Epithelial cell of esophagus (primary cell): ENCODE data around the gene LNP1.
"Not testable (repeated sequence)": the region's sequence is repeated elsewhere in the genome, so short reads cannot be mapped to it uniquely, and the experiment has no call there.

Experiments
- DNase-seq: peaks from one replicate; pipeline ENCODE4 v3.0.0; 2010; ENCODE audit warnings: low read depth
- H3K4me3 ChIP-seq: 2 replicates; pipeline ENCODE4 v1.5.1; 2011; ENCODE audit warnings: mild to moderate bottlenecking, low read length, control low read depth
- TF ChIP-seq, protein P1 (sequence below): IDR thresholded peaks from 2 replicates; pipeline ENCODE4 v1.5.1; 2011; ENCODE audit warnings: low read depth, mild to moderate bottlenecking, low read length, control low read depth, inconsistent platforms; ENCODE audit not compliant: insufficient read depth; ENCODE audit errors: missing control alignments

The LNP1 gene

DNA sequence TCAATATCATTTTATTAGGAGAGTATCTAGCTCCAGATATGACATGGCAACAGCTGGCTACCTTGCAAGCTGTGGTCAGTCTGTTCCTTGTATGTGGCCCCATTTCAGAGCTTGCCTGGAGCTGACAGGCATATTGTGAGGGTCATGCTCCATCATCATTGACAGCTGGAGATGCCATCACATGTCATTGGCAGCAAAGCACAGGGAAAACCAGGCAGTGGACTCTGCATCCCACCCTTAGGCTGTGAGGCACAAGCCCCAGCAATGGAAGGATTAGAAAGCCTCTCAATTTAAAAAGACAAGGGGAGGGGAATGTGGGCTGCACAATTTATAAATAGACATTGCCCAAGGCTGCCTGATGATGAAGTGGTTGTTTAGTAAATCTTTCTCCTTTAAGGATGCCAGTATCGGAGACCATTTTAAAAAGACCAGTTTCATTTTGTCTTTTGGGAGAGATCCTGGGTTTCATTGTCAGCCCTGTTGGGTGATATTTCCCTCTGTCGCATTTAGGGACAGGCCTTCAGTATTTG lies 27.9 kb downstream of the LNP1 start:
- TF ChIP-seq, protein P1, sequence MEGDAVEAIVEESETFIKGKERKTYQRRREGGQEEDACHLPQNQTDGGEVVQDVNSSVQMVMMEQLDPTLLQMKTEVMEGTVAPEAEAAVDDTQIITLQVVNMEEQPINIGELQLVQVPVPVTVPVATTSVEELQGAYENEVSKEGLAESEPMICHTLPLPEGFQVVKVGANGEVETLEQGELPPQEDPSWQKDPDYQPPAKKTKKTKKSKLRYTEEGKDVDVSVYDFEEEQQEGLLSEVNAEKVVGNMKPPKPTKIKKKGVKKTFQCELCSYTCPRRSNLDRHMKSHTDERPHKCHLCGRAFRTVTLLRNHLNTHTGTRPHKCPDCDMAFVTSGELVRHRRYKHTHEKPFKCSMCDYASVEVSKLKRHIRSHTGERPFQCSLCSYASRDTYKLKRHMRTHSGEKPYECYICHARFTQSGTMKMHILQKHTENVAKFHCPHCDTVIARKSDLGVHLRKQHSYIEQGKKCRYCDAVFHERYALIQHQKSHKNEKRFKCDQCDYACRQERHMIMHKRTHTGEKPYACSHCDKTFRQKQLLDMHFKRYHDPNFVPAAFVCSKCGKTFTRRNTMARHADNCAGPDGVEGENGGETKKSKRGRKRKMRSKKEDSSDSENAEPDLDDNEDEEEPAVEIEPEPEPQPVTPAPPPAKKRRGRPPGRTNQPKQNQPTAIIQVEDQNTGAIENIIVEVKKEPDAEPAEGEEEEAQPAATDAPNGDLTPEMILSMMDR: no peak
- H3K4me3 ChIP-seq: no peak overlapping the region
- DNase-seq: no peak

DNA sequence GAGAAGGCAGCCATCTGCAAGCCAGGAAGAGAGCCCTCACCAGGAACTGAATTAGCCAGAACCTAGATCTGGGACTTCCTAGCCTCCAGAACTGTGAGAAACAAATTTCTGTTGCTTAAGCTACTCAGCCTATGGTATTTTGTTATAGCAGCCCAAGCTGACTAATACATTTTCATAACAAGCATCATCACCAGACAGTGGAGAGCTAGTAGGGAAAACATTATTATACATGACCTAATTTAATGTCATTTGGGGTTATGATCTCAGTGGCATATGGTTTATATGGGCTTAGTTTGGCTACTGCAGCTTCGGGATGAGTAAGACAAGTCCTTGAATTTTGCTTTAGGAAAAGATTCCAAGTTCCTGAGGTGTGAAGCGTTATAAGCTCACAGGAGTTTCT lies 35.6 kb downstream of the LNP1 start:
- no peak overlapping the region for H3K4me3 ChIP-seq
- TF ChIP-seq, protein P1: no peak
- DNase-seq: no peak

DNA sequence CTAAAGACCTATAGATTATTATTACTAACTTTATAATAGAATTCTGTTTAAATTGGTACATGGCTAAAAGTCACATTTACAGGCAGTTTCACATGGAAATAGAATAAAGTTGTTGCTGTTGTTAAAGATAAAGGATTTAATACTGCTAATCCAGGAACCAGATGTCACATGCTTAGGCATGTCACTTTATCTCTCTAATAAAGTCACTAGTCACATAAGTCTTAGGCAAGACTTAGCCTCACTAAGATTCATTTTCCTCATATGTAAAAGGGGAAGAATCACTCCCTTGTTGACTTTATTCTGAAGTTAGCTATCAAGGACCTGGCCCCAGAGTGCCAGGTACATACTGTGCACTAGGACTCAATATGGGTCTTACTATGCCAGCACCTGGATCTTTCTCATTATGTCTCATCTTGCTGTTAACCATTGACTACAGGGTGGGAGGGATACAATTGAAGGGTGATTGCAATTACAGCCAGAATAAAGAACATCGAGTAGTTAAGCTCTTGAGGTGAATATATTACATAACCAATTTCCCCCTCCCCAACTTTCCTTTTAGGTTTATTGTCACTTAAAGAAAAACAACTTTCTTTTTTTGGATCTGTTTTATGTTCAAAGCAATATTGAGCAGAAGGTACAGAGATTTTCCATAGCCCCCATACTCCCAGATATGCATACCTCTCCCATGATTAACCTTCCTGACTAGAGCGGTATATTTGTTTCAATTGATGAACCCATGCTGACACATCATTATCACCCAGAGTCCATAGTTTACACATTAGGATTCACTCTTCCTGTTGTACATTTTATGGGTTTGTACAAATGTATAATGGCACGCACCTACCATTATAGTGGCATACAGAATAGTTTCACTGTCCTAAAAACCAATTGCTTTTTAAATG lies 36.6 kb downstream of the LNP1 start:
- no peak overlapping the region for H3K4me3 ChIP-seq
- TF ChIP-seq, protein P1: no peak
- peak; percentile 9 for DNase-seq

DNA sequence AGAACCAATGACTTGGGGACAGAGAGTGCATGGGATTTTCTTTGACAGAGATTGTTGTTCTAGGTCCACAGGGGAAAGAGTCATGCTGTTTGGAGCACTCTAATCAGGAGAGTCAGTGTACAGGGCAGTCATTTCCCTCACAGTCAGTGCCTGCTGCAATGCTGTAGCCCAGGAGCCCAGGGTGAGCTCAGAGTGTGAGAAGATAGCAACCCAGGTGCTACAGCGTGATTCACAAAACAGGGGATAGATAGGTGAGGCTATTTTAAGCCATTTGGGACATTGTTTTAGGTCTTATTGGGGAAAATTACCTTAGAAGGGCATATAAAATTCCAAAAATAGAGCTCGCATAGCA lies 37.3 kb downstream of the LNP1 start:
- peak; percentile 9 for DNase-seq
- TF ChIP-seq, protein P1: no peak
- H3K4me3 ChIP-seq: no peak overlapping the region

DNA sequence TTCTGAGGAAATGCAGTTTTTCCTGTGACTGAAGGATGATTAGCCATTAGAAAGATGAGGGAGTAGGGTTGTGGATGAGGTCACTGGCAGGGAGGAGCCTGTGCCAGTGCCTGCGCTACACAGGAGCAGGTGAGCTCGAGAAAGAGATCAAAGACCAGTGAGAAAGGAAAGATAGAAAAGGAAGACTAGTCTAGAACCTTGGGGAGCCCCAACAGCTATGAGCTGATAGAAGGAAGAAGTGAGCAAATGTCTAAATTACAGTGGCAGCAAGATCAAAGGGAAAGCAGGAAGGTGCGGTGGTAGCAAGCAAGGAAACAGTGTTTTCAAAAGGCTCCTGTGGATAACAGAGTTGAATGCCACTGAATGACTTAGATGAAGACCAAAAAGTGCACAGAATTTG lies 39.6 kb downstream of the LNP1 start:
- H3K4me3 ChIP-seq: no peak overlapping the region
- TF ChIP-seq, protein P1: no peak
- no peak for DNase-seq

DNA sequence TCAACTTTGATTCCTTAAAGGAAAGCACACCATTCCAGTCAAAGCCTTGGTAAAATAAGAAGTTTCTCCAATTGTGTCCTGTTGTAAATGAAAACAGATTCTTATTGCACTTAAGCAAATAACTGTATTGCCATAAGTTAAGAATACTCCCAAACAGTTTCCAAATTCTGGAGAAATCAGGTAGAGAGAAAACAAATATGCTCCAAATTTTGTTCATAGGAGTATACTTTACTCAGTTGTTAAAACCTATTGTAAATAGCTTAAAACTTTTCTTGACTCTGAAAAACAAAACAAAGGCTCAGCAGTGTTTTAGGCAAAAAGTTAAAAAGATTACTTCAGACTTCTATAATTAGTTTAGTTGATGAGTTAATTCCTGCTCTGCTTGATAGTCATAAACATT lies 42.4 kb downstream of the LNP1 start:
- no peak overlapping the region for H3K4me3 ChIP-seq
- no peak for DNase-seq
- TF ChIP-seq, protein P1: no peak

DNA sequence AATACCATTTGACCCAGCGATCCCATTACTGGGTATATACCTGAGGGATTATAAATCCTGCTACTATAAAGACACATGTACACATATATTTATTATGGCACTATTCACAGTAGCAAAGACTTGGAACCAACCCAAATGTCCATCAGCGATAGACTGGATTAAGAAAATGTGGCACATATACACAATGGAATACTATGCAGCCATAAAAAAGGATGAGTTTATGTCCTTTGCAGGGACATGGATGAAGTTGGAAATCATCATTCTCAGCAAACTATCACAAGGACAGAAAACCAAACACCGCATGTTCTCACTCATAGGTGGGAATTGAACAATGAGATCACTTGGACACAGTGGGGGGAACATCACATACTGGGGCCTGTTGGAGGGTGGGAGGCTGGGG lies 45.7 kb downstream of the LNP1 start:
- H3K4me3 ChIP-seq, DNase-seq: not testable (repeated sequence)
